SK-N-MC (cell line): ENCODE measurements around the gene PSMA1.

ENCODE experiments used
- DNase-seq: peaks from one replicate; pipeline ENCODE4 v3.0.0-alpha.2; 2011; ENCODE audit warnings: low read depth, low spot score
- H3K27ac ChIP-seq: fragments of 200-600 bp; sonication (generic); 2 replicates; pipeline ENCODE4 v1.5.1; 2016; ENCODE audit warnings: mixed run types
- H3K36me3 ChIP-seq: fragments of 200-600 bp; sonication (generic); 2 replicates; pipeline ENCODE4 v1.6.1; 2017; ENCODE audit warnings: antibody characterized with exemption, low read length, mixed read lengths; ENCODE audit not compliant: insufficient read depth
- H3K4me3 ChIP-seq: fragments of 200-600 bp; sonication (generic); 2 replicates; pipeline ENCODE4 v1.5.1; 2016
- H3K9ac ChIP-seq: fragments of 200-600 bp; sonication (generic); 2 replicates; pipeline ENCODE4 v1.8.0; 2017; ENCODE audit warnings: mixed run types, mixed read lengths; ENCODE audit not compliant: insufficient read length
- H3K9me3 ChIP-seq: fragments of 200-600 bp; sonication (generic); 2 replicates; pipeline ENCODE4 v1.6.1; 2017; ENCODE audit warnings: low read depth, mild to moderate bottlenecking, antibody characterized with exemption, low read length, moderate library complexity, mixed read lengths
- EZH2 ChIP-seq: fragments of 200-600 bp; sonication (generic); IDR thresholded peaks from one replicate; pipeline ENCODE4 v1.6.1; 2017; ENCODE audit warnings: antibody characterized with exemption
- FOXP2 ChIP-seq: optimal IDR thresholded peaks from 2 replicates; pipeline ENCODE3; 2011; ENCODE audit warnings: mild to moderate bottlenecking, moderate library complexity; ENCODE audit not compliant: insufficient read depth; ENCODE audit errors: extremely low read length, control extremely low read depth
- POLR2AphosphoS5 ChIP-seq: IDR thresholded peaks from 2 replicates; pipeline ENCODE4 v1.6.1; 2012; ENCODE audit warnings: mild to moderate bottlenecking, low read depth, low read length, borderline replicate concordance

Gene PSMA1

DNA sequence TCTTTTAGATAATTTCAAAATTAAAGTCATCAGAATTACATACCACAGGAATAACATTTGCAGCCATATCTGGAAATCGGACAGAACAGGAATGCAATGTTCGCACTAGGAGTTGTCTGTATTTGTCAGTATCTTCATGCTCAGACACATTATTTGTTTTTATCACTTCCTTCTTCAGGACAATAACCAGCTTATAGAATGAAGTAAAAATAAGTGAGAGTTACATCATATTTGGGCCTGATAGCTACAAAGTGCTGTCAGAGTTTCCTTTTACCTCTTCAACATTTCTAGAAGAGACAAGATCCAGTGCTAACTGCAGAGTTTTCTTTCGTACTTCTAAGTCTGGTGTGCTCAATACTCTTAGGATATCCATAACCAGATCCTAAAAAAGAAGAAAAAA, 39.5 kb downstream of the PSMA1 start:
- DNase-seq: no peak
- Histone ChIP-seq H3K36me3 (peaks cover 95% of the 10 kb centered on the region), H3K4me3 (no peak overlapping the region), H3K27ac (peak overlapping the region; percentile 91), H3K9ac (peak overlapping the region; percentile 66), H3K9me3 (no peaks in the 10 kb centered on the region)
- TF ChIP-seq EZH2: no peak
- TF ChIP-seq POLR2AphosphoS5: no peak
- no peak for TF ChIP-seq FOXP2

DNA sequence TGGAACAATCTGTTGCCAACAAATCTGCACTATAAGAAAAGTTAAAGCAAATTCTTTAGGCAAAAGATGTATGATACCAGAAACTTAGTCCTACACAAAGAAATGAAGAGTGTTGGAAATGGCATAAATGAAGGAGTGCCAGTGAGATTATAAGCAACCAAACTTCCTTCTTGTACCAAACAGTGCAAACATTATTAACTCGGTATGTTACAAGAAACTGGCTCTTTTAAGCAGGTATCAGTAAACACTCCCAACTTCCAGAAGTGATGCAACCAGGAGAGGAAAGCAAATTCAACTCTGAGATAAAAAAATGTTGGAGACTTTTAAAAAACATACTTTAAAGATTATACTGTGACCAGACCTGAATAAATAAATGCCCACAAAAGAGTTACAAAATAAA, 49.1 kb downstream of the PSMA1 start:
- no peak for DNase-seq
- Histone ChIP-seq H3K9me3 (no peaks in the 10 kb centered on the region), H3K4me3 (no peak overlapping the region), H3K9ac (no peak overlapping the region), H3K27ac (no peak overlapping the region; the same call in 1 of the 2 replicates), H3K36me3 (peaks cover 98% of the 10 kb centered on the region)
- TF ChIP-seq POLR2AphosphoS5 (no peak), EZH2 (no peak), FOXP2 (no peak)

DNA sequence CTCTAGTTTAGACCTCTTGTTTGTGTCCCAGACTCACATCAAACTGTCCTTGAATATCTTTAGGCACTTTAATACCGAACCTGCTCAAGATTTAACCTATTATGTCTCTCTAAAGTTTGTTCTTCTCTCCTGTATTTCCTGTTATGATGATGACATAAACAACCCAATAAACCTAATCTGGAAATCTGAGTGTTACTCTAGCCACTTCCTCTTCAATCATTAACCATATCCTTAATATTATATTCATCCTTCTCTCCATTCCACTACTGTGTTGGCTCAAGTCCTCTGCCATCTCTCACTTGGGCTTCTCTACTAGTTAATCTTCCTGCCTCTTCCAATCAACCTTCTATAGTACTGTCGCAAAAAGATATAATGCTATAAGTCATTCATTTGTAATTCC, 56.6 kb downstream of the PSMA1 start:
- DNase-seq: no peak
- TF ChIP-seq FOXP2 (no peak), POLR2AphosphoS5 (no peak), EZH2 (no peak)
- Histone ChIP-seq H3K4me3 (no peak overlapping the region), H3K9me3 (no peaks in the 10 kb centered on the region), H3K27ac (no peak overlapping the region), H3K9ac (no peak overlapping the region), H3K36me3 (peaks cover 96% of the 10 kb centered on the region)

DNA sequence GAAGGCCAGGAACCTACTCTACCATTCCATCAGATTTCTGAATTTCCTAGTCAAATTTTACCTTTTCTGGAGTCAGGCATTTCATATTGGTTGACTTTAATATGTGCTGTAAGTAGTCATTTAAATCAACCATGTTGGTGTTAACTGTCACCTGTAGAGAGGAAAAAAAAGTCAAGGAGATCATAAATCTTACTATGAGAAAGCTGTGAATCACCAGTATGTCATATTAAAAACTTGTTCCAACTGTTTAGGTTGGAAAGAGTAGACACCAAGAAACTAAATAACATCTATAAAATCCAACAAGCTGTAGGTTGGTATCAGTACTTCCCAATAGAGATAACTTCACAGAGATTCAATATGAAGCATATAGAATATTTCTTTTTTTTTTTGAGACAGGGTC, 60.0 kb downstream of the PSMA1 start:
- TF ChIP-seq POLR2AphosphoS5 (no peak), EZH2 (no peak), FOXP2 (no peak)
- Histone ChIP-seq H3K27ac (no peak overlapping the region), H3K36me3 (peaks cover 80% of the 10 kb centered on the region), H3K9ac (no peak overlapping the region), H3K4me3 (no peak overlapping the region), H3K9me3 (no peaks in the 10 kb centered on the region)
- DNase-seq: no peak

DNA sequence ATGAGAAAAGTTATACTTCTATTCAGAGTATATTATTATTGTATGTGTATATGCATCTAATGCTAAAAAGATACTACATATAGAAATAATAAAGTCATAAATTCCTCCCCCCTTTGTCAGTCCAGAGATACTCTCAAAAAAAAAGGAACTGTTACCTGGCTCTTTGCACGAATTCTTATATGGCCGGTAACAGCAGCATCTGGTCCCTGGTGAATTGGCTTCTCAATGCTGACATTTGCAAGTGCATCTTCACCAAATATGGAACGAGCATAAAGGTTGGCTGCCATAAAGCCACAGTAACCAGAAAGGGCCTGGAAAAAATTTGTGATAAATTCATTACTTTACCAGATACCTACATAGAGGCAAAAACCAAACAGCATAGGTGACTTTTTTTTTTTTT, 61.8 kb downstream of the PSMA1 start:
- H3K4me3 ChIP-seq: no peak overlapping the region
- H3K9me3 ChIP-seq: no peaks in the 10 kb centered on the region
- TF ChIP-seq EZH2 (no peak), POLR2AphosphoS5 (no peak), FOXP2 (no peak)
- no peak for DNase-seq
- H3K36me3 ChIP-seq: peaks cover 62% of the 10 kb centered on the region
- H3K9ac ChIP-seq: no peak overlapping the region
- no peak overlapping the region for H3K27ac ChIP-seq

DNA sequence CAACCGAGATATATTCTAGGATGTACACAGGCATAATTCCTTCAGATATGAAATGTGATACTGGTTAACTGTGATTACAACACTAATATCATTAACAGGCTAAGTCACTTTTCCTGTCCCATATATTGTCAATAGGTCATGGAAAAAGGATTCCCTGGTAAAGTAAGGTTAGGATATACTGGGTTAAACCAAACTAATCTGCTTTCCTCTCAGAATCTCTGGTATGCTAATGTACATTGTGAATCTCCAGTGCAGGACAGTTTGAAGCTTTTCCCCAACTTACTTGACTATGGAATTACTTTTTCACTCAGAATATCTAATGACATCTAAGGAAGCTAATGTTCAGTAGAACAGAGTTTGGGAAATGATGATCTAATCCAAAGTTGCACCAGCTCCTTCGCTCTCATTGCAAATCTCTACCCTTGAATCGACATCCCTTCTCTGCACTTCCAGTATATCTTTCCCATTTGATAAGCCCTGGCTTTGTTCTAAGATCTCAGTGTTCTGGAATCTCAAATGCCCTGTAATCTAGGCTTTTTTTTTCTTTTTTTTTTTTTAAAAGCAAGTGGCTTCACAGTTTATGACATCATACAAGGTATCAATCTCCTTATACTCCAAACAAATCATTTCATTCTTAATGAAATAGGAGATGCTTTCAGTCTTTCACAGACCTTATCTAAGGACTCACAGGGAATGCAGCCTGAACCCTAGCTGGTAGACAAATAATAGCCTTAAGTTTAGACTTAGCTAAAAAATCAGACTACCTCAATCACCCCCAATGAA, 64.3 kb downstream of the PSMA1 start:
- H3K36me3 ChIP-seq: peaks cover 42% of the 10 kb centered on the region
- H3K9me3 ChIP-seq: no peaks in the 10 kb centered on the region
- H3K9ac ChIP-seq: no peak overlapping the region
- H3K4me3 ChIP-seq: no peak overlapping the region
- DNase-seq: no peak
- H3K27ac ChIP-seq: no peak overlapping the region
- TF ChIP-seq FOXP2 (no peak), EZH2 (no peak), POLR2AphosphoS5 (no peak)
